Measurements from ENCODE around the gene NSD1.

- TF ChIP-seq CTCF (IDR thresholded peaks at IDR 0.05; ENCODE audit: poor library complexity) (no peak), EZH2 (IDR thresholded peaks at IDR 0.05; ENCODE audit: borderline replicate concordance) (no peak), EZH2phosphoT487 (IDR thresholded peaks at IDR 0.05; ENCODE audit: low read depth, severe bottlenecking, unreplicated experiment) (no peak)
Measured at GRCh38 chr5:177241768-177242167, 108.2 kb downstream of the NSD1 start.
